CD14-positive monocyte (primary cell): ENCODE data around the gene MTHFS. TPM values are rescaled to one million over a fixed set of nuclear protein-coding genes. Genes with fewer than 3 reads are reported as not detected.

Source experiments
- DNase-seq, 3 donors: peaks; one replicate each; pipeline ENCODE4 v3.0.0-alpha.2; 2011 to 2022
- H2AFZ ChIP-seq: 2 replicates; pipeline ENCODE4 v1.6.0; 2012; ENCODE audit warnings: mild to moderate bottlenecking, low read depth, low read length, inconsistent platforms; ENCODE audit not compliant: insufficient read depth, poor library complexity, severe bottlenecking
- H3K27ac ChIP-seq, 2 donors: 1 replicate in 1 of 2; 2 replicates in 1 of 2; pipeline ENCODE4 v1.5.1; 2012 to 2013; ENCODE audit warnings: low read length in 2 of 2, control low read depth in 1 of 2, inconsistent platforms in 1 of 2, low read depth in 1 of 2, mild to moderate bottlenecking in 1 of 2
- H3K27me3 ChIP-seq, 2 donors: one replicate each; pipeline versions ENCODE4 v1.6.0 to v1.6.1; 2011 to 2013; ENCODE audit warnings: low read length in 2 of 2; ENCODE audit not compliant: control insufficient read depth in 2 of 2, insufficient read depth in 2 of 2
- H3K36me3 ChIP-seq, 2 donors: replicated peaks in 1 of 2; 1 replicate in 1 of 2; 2 replicates in 1 of 2; pipeline versions ENCODE4 v1.5.1 to v1.6.1; 2012 to 2013; ENCODE audit warnings: low read length in 2 of 2, control low read depth in 1 of 2, inconsistent platforms in 1 of 2, mild to moderate bottlenecking in 1 of 2; ENCODE audit not compliant: insufficient read depth in 2 of 2, control insufficient read depth in 1 of 2
- H3K4me1 ChIP-seq, 2 donors: 1 replicate in 1 of 2; 2 replicates in 1 of 2; pipeline versions ENCODE4 v1.5.1 to v1.6.1; 2012 to 2013; ENCODE audit warnings: low read length in 2 of 2, control low read depth in 1 of 2, inconsistent platforms in 1 of 2, mild to moderate bottlenecking in 1 of 2, moderate library complexity in 1 of 2; ENCODE audit not compliant: insufficient read depth in 2 of 2, control insufficient read depth in 1 of 2
- H3K4me2 ChIP-seq: replicated peaks from 2 replicates; pipeline ENCODE3; 2012; ENCODE audit warnings: low read length, moderate library complexity, mild to moderate bottlenecking; ENCODE audit not compliant: poor library complexity, severe bottlenecking; ENCODE audit errors: extremely low read depth
- H3K4me3 ChIP-seq, 3 experiments: fragments of 200-600 bp in 1 of 3; sonication (generic) in 1 of 3; replicated peaks in 1 of 3; 1 replicate in 2 of 3; 2 replicates in 1 of 3; pipeline ENCODE4 v1.5.1; 2011 to 2013; ENCODE audit warnings: low read length in 3 of 3, mild to moderate bottlenecking in 3 of 3, control low read depth in 2 of 3, low read depth in 2 of 3, inconsistent platforms in 1 of 3, moderate library complexity in 1 of 3
- H3K79me2 ChIP-seq: 2 replicates; pipeline ENCODE4 v1.6.0; 2012; ENCODE audit warnings: mild to moderate bottlenecking, control low read depth, inconsistent platforms, low read length, moderate library complexity; ENCODE audit not compliant: insufficient read depth
- H3K9ac ChIP-seq: 2 replicates; pipeline ENCODE4 v1.6.0; 2017; ENCODE audit warnings: low read length, mild to moderate bottlenecking; ENCODE audit not compliant: insufficient read depth, poor library complexity, severe bottlenecking
- H3K9me3 ChIP-seq, 2 donors: replicated peaks in 1 of 2; 1 replicate in 1 of 2; 2 replicates in 1 of 2; pipeline versions ENCODE4 v1.5.1 to v1.6.1; 2012 to 2013; ENCODE audit warnings: low read length in 2 of 2, control low read depth in 1 of 2; ENCODE audit not compliant: control insufficient read depth in 1 of 2, insufficient read depth in 1 of 2
- H4K20me1 ChIP-seq: 2 replicates; pipeline ENCODE4 v1.6.0; 2012; ENCODE audit warnings: mild to moderate bottlenecking, low read length, control low read depth, moderate library complexity; ENCODE audit not compliant: insufficient read depth
- H3K27ac Mint-ChIP-seq, 7 donors: one replicate each; pipeline ENCODE4 v1.8.0; 2020; ENCODE audit warnings: mild to moderate bottlenecking in 7 of 7, mixed read lengths in 7 of 7, moderate library complexity in 6 of 7, inconsistent platforms in 2 of 7
- H3K27me3 Mint-ChIP-seq, 3 donors: one replicate each; pipeline ENCODE4 v1.8.0; 2021 to 2022; ENCODE audit warnings: low read depth in 3 of 3, mild to moderate bottlenecking in 3 of 3, mixed read lengths in 3 of 3, moderate library complexity in 3 of 3, inconsistent platforms in 1 of 3
- H3K36me3 Mint-ChIP-seq, 2 donors: one replicate each; pipeline ENCODE4 v1.8.0; 2020; ENCODE audit warnings: mixed read lengths in 2 of 2, inconsistent platforms in 1 of 2, mild to moderate bottlenecking in 1 of 2
- H3K4me1 Mint-ChIP-seq: one replicate; pipeline ENCODE4 v1.8.0; 2020; ENCODE audit warnings: mild to moderate bottlenecking, mixed read lengths
- H3K4me3 Mint-ChIP-seq, 2 donors: one replicate each; pipeline ENCODE4 v1.8.0; 2020; ENCODE audit warnings: mild to moderate bottlenecking in 2 of 2, mixed read lengths in 2 of 2, moderate library complexity in 1 of 2
- H3K9me3 Mint-ChIP-seq, 7 donors: one replicate each; pipeline ENCODE4 v1.8.0; 2020 to 2022; ENCODE audit warnings: mixed read lengths in 7 of 7, mild to moderate bottlenecking in 6 of 7, moderate library complexity in 6 of 7, inconsistent platforms in 2 of 7
- WGBS: methylation state at CpG from one replicate; pipeline ENCODE4 v1.1.5; 2013; ENCODE audit warnings: missing lambda C conversion rate; ENCODE audit not compliant: insufficient coverage; 5-methylcytosine and 5-hydroxymethylcytosine counted together
- intact Hi-C, 2 donors: fragments of 100-400 bp; cut with micrococcal nuclease; formaldehyde crosslinking; loops; one replicate each; pipeline versions ENCODE4 v1.15.0 to v1.15.1; 2023
- polyA plus RNA-seq, 3 donors: library from polyadenylated mRNA; depleted of rRNA in 1 of 3; unstranded in 2 of 3; stranded (reverse) in 1 of 3; fragments of 300-500 nt in 2 of 3; fragments of >200 nt in 1 of 3; fragmentation: Illumina TruSeq in 2 of 3; gene quantifications; 1 replicate in 2 of 3; 2 replicates in 1 of 3; pipeline ENCODE4 v1.2.3, GENCODE V29; 2012 to 2021
- TF ChIP-seq, protein P1 (sequence below): fragments of 200-600 bp; IDR thresholded peaks from one replicate; pipeline ENCODE4 v1.8.0; 2022; ENCODE audit warnings: antibody characterized with exemption, mild to moderate bottlenecking

Gene MTHFS
- polyA plus RNA-seq, 3 donors = 44.6 to 129 (median 76.4) TPM

DNA sequence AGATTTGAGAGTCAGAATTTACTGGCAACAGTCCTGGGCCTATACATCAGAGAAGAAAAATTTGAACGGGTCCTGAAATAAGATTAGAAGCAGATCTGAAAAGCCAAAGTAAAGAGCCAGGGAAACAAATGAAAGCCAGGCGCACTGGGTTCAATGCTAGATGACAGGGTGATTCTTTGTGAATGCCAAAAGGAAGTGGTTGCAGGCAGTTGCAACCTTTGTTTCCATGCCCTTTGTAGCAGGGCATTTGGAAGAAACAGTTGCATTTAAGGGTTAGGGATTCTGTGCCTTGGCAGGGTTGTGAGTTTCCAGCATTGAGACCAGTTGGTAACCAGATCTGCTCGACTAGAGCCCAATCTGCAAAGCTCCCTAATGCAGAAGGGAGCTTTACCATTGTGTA lies 36.4 kb upstream of the MTHFS start:
- Mint-ChIP-seq H3K9me3 (peaks cover 0 to 8% (median 5%) of the 10 kb centered on the region in 7 donors), H3K4me1 (peaks cover 22% of the 10 kb centered on the region), H3K27ac (peak overlapping the region in 1 of 7 donors; percentile 31), H3K27me3 (peaks cover 1 to 8% (median 4%) of the 10 kb centered on the region in 3 donors), H3K36me3 (no peaks in the 10 kb centered on the region), H3K4me3 (no peak overlapping the region)
- H3K4me2 ChIP-seq = no peak overlapping the region
- TF ChIP-seq, protein P1, sequence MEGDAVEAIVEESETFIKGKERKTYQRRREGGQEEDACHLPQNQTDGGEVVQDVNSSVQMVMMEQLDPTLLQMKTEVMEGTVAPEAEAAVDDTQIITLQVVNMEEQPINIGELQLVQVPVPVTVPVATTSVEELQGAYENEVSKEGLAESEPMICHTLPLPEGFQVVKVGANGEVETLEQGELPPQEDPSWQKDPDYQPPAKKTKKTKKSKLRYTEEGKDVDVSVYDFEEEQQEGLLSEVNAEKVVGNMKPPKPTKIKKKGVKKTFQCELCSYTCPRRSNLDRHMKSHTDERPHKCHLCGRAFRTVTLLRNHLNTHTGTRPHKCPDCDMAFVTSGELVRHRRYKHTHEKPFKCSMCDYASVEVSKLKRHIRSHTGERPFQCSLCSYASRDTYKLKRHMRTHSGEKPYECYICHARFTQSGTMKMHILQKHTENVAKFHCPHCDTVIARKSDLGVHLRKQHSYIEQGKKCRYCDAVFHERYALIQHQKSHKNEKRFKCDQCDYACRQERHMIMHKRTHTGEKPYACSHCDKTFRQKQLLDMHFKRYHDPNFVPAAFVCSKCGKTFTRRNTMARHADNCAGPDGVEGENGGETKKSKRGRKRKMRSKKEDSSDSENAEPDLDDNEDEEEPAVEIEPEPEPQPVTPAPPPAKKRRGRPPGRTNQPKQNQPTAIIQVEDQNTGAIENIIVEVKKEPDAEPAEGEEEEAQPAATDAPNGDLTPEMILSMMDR = no peak
- H3K27ac ChIP-seq = no peak overlapping the region
- peaks cover 12 to 13% of the 10 kb centered on the region in 2 donors for H3K4me1 ChIP-seq
- no peaks in the 10 kb centered on the region for H3K27me3 ChIP-seq
- DNase-seq = no peak
- no peak overlapping the region for H3K4me3 ChIP-seq
- H3K79me2 ChIP-seq = no peaks in the 10 kb centered on the region
- H3K36me3 ChIP-seq = no peaks in the 10 kb centered on the region
- 70% methylated on average over 2 of the region's 3 CpGs for WGBS
- H3K9ac ChIP-seq = no peak overlapping the region
- H4K20me1 ChIP-seq = no peaks in the 10 kb centered on the region
- intact Hi-C loops = no loop called here
- no peak overlapping the region for H2AFZ ChIP-seq
- no peaks in the 10 kb centered on the region for H3K9me3 ChIP-seq

DNA sequence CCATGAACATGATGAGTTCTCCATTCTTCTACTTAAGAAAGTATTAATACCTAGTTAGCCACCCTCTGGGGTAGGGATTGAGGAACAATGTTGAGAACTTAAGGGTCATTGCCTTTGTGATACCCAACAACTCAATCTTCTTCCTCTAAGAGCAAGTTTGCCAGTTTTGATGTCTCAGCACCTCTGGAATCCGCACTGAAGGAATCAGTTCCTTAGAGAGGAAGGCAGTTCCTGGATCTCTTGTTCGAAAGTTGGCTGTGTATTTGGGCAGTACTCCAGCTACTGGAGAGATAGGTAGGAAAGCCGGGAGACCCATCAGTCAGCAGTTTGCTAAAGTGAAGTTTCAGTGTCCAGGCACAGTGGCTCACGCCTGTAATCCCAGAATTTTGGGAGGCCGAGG lies 35.6 kb upstream of the MTHFS start:
- intact Hi-C loops = no loop called here
- Histone ChIP-seq H3K27me3 (no peaks in the 10 kb centered on the region), H3K4me3 (no peak overlapping the region), H3K27ac (no peak overlapping the region), H3K9me3 (no peaks in the 10 kb centered on the region), H3K79me2 (no peaks in the 10 kb centered on the region), H4K20me1 (no peaks in the 10 kb centered on the region), H3K36me3 (no peaks in the 10 kb centered on the region), H3K4me2 (no peak overlapping the region), H3K4me1 (peaks cover 12 to 13% of the 10 kb centered on the region in 2 donors), H2AFZ (no peak overlapping the region), H3K9ac (no peak overlapping the region)
- Mint-ChIP-seq H3K36me3 (no peaks in the 10 kb centered on the region), H3K4me1 (peaks cover 22% of the 10 kb centered on the region), H3K4me3 (no peak overlapping the region), H3K27me3 (peaks cover 1 to 8% (median 4%) of the 10 kb centered on the region in 3 donors), H3K9me3 (peaks cover 0 to 9% (median 5%) of the 10 kb centered on the region in 7 donors), H3K27ac (no peak overlapping the region)
- no peak for DNase-seq
- TF ChIP-seq, protein P1 = no peak
- 95% methylated on average over 4 of the region's 5 CpGs for WGBS
